HL-60 (cell line): ENCODE results near the gene ZDHHC7.

Experiments
- GABPA ChIP-seq: IDR thresholded peaks from 2 replicates; pipeline ENCODE4 v1.6.1; 2012; ENCODE audit warnings: low read depth
- POLR2AphosphoS5 ChIP-seq: IDR thresholded peaks from 2 replicates; pipeline ENCODE4 v1.6.1; 2012; ENCODE audit warnings: low read depth
- TF ChIP-seq, protein P1 (sequence below): IDR thresholded peaks from one replicate; pipeline ENCODE4 v1.5.1; 2011; ENCODE audit warnings: low read length, control low read depth, inconsistent platforms; ENCODE audit not compliant: insufficient read depth
- TF ChIP-seq, protein P2 (sequence below): IDR thresholded peaks from 2 replicates; pipeline ENCODE4 v1.6.1; 2012; ENCODE audit warnings: low read depth; ENCODE audit not compliant: insufficient replicate concordance

DNA sequence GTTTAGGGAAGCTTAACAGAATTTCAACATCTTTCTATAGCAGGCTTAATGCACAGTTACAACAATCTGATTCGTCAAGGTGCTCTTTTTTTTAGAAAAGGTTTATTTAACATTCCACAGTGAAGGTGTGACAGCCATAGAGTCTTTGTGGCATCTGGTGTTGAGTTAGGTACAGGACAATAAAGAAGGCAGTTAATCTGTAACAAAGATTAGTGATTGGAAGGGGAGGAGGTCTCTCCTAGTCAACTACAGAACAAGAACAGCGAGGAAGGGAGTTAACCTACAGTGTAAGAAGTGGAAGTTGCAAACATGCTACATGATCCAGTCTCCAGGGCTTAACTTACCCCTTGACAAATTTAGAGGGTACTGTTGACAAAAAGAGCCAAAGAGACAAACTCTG lies 3.0 kb upstream of the ZDHHC7 start:
- TF ChIP-seq POLR2AphosphoS5 = no peak
- TF ChIP-seq, protein P1, sequence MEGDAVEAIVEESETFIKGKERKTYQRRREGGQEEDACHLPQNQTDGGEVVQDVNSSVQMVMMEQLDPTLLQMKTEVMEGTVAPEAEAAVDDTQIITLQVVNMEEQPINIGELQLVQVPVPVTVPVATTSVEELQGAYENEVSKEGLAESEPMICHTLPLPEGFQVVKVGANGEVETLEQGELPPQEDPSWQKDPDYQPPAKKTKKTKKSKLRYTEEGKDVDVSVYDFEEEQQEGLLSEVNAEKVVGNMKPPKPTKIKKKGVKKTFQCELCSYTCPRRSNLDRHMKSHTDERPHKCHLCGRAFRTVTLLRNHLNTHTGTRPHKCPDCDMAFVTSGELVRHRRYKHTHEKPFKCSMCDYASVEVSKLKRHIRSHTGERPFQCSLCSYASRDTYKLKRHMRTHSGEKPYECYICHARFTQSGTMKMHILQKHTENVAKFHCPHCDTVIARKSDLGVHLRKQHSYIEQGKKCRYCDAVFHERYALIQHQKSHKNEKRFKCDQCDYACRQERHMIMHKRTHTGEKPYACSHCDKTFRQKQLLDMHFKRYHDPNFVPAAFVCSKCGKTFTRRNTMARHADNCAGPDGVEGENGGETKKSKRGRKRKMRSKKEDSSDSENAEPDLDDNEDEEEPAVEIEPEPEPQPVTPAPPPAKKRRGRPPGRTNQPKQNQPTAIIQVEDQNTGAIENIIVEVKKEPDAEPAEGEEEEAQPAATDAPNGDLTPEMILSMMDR = no peak
- TF ChIP-seq, protein P2, sequence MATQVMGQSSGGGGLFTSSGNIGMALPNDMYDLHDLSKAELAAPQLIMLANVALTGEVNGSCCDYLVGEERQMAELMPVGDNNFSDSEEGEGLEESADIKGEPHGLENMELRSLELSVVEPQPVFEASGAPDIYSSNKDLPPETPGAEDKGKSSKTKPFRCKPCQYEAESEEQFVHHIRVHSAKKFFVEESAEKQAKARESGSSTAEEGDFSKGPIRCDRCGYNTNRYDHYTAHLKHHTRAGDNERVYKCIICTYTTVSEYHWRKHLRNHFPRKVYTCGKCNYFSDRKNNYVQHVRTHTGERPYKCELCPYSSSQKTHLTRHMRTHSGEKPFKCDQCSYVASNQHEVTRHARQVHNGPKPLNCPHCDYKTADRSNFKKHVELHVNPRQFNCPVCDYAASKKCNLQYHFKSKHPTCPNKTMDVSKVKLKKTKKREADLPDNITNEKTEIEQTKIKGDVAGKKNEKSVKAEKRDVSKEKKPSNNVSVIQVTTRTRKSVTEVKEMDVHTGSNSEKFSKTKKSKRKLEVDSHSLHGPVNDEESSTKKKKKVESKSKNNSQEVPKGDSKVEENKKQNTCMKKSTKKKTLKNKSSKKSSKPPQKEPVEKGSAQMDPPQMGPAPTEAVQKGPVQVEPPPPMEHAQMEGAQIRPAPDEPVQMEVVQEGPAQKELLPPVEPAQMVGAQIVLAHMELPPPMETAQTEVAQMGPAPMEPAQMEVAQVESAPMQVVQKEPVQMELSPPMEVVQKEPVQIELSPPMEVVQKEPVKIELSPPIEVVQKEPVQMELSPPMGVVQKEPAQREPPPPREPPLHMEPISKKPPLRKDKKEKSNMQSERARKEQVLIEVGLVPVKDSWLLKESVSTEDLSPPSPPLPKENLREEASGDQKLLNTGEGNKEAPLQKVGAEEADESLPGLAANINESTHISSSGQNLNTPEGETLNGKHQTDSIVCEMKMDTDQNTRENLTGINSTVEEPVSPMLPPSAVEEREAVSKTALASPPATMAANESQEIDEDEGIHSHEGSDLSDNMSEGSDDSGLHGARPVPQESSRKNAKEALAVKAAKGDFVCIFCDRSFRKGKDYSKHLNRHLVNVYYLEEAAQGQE = no peak
- TF ChIP-seq GABPA = no peak
